GM18526 (cell line): ENCODE results near the gene STH.

ENCODE experiments used
- POLR2A ChIP-seq: IDR thresholded peaks from 3 replicates; pipeline ENCODE4 v1.6.1; 2011; ENCODE audit not compliant: insufficient read length; ENCODE audit errors: extremely low read depth

Gene STH

GRCh38 chr17:45963283-45963682, 35.8 kb upstream of the STH start:
- TF ChIP-seq POLR2A: no peak

- TF ChIP-seq POLR2A: no peak
Measured at GRCh38 chr17:45963889-45964288, 35.2 kb upstream of the STH start.

- TF ChIP-seq POLR2A: no peak
Measured at GRCh38 chr17:45964634-45965033, 34.4 kb upstream of the STH start.

DNA sequence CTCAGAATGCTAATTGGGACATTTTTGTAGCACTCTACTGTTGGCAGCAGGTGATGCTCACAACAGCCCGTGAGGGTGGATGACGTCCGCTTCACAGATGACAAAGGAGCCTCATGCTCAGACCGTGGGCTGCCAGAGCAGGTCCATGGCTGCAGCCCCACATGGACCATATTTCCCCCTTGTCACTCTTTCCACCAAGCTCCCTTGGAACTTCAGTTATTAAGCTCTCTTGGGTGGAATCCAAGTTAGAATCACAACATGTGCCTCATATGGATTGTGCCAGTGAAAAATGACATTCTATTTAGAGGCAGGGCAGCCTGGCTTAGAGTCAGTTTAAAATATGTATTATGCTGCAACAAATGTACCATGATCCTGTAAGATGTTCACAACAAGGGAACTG, 33.2 kb upstream of the STH start:
- no peak for TF ChIP-seq POLR2A

- no peak for TF ChIP-seq POLR2A
Measured at GRCh38 chr17:45966606-45967280, 32.3 kb upstream of the STH start.

DNA sequence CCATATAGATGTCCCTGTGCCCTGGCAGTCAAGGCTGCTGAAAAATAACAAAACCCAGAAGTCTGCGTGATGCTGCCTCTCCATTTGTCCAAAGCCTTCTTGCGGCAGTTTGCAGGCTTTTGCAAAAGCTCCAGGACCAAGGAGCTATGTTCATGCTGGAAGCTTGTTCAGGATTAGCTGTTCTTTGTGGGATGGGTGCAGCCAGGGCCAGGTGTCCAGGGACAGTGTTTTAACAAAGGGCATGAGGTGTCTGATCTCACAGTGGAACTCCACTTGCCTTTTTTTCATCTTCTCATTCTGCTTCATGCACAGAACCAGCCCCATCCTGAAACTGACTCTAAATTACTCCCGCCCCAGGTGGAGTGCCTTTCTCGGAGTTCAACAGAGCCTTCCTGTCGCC, 31.7 kb upstream of the STH start:
- TF ChIP-seq POLR2A: no peak

- no peak for TF ChIP-seq POLR2A
Measured at GRCh38 chr17:45968732-45969131, 30.3 kb upstream of the STH start.

DNA sequence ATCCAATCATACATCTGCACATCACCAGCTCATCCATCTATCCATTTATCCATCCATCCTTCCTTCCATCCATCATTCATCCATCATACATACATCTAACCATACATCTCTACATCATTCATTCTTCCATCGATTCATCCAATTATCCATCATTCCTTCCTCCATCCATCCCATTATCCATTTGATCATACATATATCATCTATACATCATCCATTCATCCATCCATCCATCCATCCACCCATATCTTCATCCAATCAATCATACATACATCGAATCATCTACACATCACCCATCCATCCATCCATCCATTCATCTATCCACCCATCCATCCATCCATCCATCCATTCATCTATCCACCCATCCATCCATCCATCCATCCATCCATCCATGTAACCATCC, 29.3 kb upstream of the STH start:
- no peak for TF ChIP-seq POLR2A

GRCh38 chr17:45970659-45971058, 28.4 kb upstream of the STH start:
- TF ChIP-seq POLR2A: no peak

- no peak for TF ChIP-seq POLR2A
Measured at GRCh38 chr17:45971698-45972141, 27.3 kb upstream of the STH start.

DNA sequence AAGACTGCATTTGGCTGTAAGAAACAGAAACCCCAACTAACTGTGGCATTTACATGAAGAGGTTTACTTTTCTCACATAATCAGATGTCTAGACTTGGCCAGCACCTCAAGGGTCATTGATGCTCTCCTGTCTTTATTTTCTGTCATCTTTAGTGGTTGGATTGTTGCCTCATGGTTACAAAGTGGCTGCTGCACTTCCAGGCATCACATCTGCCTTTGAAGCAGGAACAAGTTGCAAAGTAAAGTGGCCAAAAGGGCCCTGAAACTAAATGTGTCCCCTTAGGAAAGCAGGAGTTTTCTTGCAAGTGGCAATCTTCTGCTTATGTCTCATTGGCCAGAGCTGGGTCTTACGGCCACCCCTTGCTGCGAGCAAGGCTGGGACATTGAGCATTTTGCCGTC, 26.5 kb upstream of the STH start:
- TF ChIP-seq POLR2A: no peak

DNA sequence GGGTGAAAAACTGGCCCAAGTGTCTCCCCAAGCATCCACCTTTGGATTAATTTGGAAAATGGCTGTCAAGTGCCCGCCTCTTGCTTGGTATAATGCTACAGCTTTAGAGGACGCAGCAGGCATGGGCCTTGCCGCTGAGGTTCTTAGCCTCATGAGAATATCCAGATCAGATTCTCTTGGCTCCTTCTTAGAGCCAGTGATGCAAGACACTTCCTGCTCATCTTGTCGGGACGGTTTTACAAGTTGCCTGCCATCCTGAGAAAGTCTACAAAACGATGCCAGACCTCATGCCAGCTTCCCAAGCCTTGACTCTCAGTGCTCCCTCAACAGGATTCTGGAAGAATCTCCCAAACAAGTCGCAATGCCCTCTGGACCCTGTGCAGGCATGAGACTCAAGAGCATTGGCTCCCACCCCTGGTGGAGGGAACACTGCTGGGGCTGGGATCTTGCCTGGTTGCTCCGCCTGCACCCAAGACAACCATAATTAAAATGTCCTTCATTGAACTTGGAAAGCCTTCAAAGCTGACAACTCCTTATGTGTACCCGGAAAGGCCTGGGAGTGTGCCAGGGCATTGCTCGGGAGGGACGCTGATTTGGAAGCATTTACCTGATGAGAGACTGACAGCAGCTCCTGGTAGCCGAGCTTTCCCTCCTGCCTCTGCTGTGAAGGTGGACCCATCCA, 25.8 kb upstream of the STH start:
- no peak for TF ChIP-seq POLR2A

DNA sequence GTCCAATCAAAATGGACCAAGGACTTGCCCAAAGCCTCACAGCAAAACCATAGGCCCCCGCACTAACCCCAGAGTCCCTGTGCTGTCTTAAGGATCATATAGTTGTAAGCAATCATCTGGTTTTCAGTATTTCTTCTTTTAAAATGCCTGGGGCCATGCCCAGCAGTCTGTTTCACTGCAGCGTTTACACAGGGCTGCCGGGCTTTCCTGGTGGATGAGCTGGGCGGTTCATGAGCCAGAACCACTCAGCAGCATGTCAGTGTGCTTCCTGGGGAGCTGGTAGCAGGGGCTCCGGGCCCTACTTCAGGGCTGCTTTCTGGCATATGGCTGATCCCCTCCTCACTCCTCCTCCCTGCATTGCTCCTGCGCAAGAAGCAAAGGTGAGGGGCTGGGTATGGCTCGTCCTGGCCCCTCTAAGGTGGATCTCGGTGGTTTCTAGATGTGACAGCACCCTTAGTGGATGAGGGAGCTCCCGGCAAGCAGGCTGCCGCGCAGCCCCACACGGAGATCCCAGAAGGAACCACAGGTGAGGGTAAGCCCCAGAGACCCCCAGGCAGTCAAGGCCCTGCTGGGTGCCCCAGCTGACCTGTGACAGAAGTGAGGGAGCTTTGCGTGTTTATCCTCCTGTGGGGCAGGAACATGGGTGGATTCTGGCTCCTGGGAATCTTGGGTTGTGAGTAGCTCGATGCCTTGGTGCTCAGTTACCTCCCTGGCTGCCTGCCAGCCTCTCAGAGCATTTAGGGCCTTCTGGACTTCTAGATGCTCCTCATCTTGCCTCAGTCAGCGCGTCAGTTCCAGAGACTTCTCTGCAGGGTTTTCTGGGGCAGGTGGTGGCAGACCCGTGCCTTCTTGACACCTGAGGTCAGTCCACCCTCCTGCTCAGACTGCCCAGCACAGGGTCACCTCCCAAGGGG, 24.8 kb upstream of the STH start:
- no peak for TF ChIP-seq POLR2A

- no peak for TF ChIP-seq POLR2A
Measured at GRCh38 chr17:45974916-45975630, 24.0 kb upstream of the STH start.

DNA sequence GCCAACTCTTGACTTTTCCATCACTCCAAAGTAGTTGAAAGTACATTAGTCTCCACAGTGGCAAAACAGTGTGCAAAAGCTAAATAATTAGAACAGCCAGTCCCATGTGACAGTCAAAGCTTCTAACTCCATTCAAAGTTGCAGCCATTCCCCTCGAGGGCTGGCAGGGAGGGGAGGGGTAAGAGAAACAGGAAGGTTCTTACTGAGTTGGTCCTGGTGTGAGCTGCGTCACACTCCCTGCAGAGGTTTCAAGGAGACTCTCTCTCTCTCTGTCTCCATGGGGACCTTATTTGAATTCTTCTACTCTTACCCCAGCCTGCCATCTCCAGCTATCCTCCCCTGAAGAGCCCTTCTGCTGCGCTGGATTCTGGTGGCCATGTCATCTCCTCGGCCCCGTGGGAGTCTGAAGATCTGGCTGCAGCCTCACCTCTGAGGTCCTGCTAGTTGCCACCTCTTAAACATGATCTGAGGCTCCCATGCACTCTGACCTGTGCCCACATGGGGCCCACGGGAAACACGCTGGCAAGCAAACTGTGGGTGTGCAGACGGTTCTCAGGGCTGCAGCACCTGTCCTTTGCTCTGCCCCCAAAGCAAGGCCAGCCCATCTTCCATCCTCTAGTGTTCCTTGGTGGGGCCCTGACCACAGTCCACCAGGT, 23.3 kb upstream of the STH start:
- no peak for TF ChIP-seq POLR2A
